Ramos (cell line): ENCODE results near the gene TMEM132D.
"Not testable (repeated sequence)": the region's sequence is repeated elsewhere in the genome, so short reads cannot be mapped to it uniquely, and the experiment has no call there.

Experiments used
- in situ Hi-C: fragments of 300-500 bp; cut with MboI; formaldehyde crosslinking; loops from one replicate; pipeline ENCODE4 v1.14.3; 2022; ENCODE audit warnings: low sequenced_read_pairs; ENCODE audit not compliant: unreplicated experiment

TMEM132D gene

DNA sequence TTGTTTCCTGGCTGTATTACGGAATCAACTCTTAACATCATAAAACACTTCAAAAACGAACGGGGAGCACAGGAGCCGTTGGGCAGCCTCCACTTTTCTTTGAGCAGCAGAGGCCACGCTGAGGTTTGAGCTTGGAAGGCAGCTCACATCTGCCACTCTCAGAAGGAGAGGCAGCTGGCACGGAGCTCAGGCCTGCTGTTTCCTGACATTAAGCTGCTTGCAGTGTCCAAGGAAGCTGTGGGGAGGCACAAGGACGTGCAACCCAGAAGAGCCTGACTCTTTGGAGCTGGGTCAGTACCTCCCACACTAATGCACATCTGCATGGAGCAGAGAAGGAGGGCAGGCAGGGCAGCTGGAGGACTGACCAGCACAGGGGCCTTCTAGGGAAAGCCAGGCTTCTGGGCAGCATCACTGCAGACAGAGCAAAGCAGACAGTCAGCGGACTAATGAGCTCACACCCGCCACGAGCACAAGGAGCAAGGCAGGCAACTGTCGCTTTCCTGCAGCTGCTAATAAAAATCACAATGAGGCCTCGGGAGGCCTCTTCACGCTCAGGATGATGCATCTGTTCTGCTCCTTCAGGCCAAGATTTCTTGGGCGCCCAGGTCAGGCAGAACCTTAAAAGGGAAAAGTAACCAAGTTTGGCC is 839.5 kb downstream of the TMEM132D start:
- in situ Hi-C loops: no loop called here

GRCh38 chr12:129063600-129063999 is 840.2 kb downstream of the TMEM132D start:
- in situ Hi-C loops: no loop called here

DNA sequence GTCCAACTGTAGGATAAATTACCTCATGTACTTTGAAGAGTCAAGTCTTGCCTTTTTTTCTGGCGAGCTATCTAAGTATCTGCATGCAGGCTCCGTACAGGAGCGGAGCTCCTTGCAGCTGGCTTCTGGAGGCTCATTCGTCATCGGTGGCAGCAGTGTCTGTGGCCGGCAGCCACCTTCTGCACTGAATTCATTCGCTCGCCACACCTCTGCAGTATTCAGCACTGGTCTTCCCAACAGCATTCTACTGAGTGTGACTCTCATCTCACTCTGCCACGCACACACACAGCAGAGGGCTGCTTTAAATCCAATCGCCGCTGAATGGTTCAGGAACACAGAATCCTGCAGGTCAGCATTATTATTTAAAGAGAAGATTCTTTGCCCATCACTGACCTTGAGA is 850.6 kb downstream of the TMEM132D start:
- in situ Hi-C loops: no loop called here

GRCh38 chr12:129052373-129052772 is 851.5 kb downstream of the TMEM132D start:
- in situ Hi-C loops: no loop called here

DNA sequence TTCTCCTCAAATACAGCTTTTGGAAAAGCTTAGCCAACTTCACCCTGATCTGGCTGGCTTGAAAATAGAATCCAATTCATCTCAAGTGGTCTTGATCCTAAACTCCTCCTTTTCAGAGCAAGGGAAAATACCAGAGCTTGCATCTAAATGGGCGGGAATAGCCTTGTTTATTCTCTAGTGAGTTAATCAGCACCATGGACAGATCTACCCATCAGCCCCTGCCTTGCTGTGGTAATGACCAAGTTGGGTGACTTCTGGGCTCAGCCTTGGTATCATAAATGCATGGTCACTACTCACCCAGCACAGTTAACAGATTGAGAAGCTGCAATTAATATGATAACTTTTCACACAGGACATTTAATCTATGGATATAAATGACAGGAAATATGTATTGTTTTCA is 853.9 kb downstream of the TMEM132D start:
- in situ Hi-C loops: no loop called here

DNA sequence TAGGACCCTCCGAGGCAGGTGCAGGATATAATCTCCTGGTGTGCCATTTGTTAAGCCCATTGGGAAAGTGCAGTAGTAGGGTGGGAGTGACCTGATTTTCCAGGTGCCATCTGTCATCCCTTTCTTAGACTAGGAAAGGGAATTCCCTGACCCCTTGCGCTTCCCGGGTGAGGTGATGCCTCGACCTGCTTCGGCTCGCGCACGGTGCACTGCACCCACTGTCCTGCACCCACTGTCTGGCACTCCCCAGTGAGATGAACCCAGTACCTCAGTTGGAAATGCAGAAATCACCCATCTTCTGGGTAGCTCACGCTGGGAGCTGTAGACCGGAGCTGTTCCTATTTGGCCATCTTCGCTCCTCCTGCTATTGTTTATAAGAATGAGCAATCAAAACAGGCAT is 860.5 kb downstream of the TMEM132D start:
- in situ Hi-C loops: not testable (repeated sequence)

GRCh38 chr12:129036135-129036534 is 867.7 kb downstream of the TMEM132D start:
- in situ Hi-C loops: no loop called here

GRCh38 chr12:129034558-129035289 is 869.1 kb downstream of the TMEM132D start:
- in situ Hi-C loops: no loop called here

- in situ Hi-C loops: no loop called here
Observed at GRCh38 chr12:129028844-129029243, 875.0 kb downstream of the TMEM132D start.

DNA sequence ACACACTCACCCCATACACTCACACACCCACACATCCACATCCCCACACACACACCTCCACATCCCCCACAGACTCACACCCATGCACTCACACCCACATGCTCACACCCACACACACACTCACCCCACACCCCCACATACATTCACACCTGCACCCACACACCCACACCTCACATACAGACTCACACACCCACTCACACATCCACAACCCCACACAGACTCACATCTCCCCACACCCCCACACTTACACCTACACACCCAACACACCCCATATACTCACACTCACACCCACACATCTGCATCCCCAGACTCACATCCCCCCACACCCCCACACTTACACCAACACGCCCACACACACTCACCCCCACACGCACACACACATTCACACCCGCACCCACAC is 878.8 kb downstream of the TMEM132D start:
- in situ Hi-C loops: no loop called here
